Measurements from ENCODE around the gene TRRAP.
A peak's percentile ranks its signal among the peaks of the same experiment; 100 is the strongest.

The TRRAP gene

GRCh38 chr7:98902523-98902922 is 24.2 kb downstream of the TRRAP start:
- no peak for DNase-seq (ENCODE audit: low spot score)

DNA sequence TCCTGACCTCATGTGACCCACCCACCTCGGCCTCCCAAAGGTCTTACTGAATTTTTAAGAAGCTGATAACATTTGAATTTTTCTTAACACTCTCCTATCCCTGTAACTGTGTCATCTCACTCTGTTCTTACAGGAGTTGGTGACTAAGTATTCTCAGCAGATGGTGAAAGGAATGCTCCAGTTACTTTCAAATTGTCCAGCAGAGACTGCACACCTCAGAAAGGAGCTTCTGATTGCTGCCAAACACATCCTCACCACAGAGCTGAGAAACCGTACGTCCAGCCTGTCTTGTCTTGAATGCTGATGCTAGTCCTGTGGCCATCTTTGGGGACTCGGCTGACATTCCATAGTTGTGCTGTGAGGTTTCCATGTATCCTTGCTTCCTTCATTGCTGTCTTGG is 24.9 kb downstream of the TRRAP start:
- no peak for DNase-seq (ENCODE audit: low spot score)

DNA sequence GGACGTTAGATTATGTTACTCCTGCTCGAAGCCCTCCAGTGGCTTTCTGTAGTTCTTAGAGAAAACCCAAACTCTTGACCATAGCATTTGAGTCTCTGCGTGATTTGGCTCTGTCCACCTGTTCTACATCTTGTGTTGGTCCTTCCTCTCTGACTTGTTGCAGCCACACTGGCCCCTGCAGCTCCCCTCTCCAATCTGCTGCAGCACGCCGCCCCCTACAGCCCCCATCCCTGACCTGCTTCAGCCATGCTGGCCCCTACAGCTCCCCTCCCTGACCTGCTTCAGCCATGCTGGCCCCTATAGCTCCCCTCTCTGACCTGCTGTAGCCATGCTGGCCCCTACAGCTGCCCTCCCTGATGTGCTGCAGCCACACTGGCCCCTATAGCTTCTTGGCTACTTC is 29.2 kb downstream of the TRRAP start:
- DNase-seq (ENCODE audit: low spot score), result no peak

- no peak for DNase-seq (ENCODE audit: low spot score)
Observed at GRCh38 chr7:98908585-98908984, 30.3 kb downstream of the TRRAP start.

GRCh38 chr7:98909487-98909886 is 31.2 kb downstream of the TRRAP start:
- DNase-seq (ENCODE audit: low spot score), result no peak

DNA sequence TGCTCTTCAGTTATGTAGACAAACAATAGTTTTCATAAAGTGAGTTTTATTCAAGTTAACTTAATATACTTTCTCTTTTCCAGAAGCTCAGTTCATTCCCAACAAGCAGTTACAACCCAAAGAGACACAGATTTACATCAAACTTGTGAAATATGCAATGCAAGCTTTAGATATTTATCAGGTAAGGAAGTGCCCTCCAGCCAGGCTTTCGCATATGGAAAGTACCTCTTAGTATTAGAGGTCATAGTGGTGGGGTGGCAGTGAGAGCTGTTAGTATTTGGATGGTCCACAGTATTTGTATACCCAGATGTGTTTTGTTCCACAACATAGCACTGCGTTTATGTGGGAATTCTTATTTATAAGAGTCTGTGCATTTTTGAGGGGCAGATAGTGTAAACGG is 32.1 kb downstream of the TRRAP start:
- DNase-seq (ENCODE audit: low spot score), result no peak

DNA sequence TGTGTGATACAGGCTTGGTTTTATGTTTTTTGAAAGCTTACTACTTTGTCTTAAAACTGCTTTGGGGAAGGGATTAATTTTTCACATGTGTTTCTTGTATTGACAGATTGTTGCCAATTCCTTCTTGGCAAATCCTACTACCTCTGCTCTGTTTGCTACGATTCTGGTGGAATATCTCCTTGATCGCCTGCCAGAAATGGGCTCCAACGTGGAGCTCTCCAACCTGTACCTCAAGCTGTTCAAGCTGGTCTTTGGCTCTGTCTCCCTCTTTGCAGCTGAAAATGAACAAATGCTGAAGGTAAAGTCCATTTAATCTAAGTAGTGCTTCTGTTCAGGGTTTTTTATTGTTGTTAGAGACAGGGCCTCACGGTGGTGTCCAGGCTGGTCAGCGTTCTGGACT is 33.6 kb downstream of the TRRAP start:
- no peak for DNase-seq (ENCODE audit: low spot score)

GRCh38 chr7:98913026-98913425 is 34.7 kb downstream of the TRRAP start:
- no peak for DNase-seq (ENCODE audit: low spot score)

DNA sequence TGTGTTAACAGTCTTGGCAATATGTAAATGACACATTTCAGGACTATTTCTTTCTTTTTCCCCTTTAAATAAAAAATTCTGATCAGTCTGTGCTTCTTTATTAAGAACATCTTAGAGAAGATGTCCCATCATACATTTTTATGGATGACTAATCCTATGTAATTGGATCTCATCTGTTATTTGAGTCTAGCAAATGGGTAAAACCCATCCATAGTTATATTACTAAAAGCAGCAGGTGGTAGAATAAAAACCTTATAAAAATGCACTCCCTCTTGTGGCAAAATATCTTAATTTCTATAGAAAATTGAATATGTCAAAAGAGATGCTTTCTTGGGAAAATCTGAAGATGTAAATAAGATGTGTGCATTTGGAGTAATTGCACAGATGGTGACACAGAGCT is 35.3 kb downstream of the TRRAP start:
- no peak for DNase-seq (ENCODE audit: low spot score)

DNA sequence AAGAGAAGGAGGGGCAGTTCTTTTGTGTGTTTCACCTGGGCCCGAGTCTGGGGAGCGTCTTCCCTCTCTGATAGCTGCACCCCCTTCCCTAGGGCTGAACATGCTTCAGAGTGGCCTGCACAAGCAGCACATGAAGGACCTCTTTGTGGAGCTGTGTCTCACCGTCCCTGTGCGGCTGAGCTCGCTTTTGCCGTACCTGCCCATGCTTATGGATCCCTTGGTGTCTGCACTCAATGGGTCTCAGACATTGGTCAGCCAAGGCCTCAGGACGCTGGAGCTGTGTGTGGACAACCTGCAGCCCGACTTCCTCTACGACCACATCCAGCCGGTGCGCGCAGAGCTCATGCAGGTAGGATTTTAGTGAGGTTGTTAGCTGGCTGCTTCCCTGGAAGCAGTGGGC is 39.0 kb downstream of the TRRAP start:
- DNase-seq (ENCODE audit: low spot score), result no peak

DNA sequence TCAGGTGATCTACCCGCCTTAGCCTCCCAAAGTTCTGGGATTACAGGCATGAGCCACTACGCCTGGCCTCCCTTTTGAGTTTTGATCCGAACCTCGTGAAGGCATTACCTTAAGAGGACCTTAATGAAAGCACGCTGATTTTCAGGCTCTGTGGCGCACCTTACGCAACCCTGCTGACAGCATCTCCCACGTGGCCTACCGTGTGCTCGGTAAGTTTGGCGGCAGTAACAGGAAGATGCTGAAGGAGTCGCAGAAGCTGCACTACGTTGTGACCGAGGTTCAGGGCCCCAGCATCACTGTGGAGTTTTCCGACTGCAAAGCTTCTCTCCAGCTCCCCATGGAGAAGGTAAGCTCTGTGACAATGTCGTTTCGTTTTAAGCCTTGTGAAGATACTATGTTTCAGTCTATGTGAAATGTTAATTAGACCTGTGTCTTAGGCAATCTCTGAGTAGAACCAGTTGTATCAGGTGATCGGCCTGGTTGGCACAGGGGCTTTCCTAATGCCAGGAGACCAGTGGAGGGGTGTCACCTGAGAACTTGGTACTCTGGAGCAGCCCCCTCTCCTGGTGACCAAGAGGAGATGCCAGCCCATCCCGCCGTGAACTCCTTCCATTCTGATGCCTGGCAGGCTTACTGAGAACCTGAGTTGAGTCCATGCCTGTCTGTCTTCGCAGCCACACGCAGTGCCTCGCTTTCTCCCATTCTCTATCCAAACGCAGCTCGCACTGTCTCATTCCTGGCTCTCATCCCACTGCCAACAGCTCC is 43.5 kb downstream of the TRRAP start:
- DNase-seq (ENCODE audit: low spot score), result no peak

DNA sequence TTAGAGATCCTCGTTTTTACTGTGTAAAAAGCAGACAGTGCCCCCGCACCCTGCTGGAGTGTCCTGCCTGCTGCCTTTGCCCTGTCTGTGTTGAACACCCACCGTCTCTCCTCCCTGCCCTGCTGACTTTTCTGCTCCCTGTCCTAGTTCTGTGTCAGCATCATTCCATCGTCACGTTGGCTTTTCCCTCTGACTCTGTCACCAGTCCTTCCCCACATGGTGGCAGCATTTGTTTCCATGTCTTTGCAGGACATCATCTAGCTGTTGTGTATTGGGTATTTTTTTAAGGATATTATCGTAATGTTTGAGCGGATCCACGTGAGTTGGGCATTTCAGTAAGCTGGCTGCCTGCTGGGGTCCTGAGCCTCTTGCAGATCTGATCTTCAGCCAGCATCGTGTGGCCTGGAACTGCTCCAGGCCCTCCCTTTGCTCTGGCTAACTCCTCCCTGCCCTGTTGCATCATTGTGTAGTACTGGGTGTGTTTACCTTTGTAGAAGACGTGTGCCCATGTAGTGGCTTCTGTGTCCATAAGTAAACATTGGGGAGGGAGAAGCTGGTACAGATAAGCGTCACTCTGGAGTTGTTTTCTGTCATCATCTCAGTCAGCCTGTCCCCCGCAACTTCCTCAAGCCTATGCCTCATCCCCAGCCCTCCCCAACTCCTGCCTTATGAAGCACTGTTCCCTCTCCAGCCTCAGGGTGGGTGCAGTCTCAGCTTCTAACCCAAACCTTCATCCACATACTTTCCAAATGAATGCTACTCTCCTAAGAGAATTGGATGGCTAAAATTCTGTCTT is 44.3 kb downstream of the TRRAP start:
- peak; percentile 40 for DNase-seq (ENCODE audit: low spot score)

- no peak for DNase-seq (ENCODE audit: low spot score)
Observed at GRCh38 chr7:98923512-98923911, 45.2 kb downstream of the TRRAP start.

- no peak for DNase-seq (ENCODE audit: low spot score)
Observed at GRCh38 chr7:98927125-98927524, 48.8 kb downstream of the TRRAP start.

DNA sequence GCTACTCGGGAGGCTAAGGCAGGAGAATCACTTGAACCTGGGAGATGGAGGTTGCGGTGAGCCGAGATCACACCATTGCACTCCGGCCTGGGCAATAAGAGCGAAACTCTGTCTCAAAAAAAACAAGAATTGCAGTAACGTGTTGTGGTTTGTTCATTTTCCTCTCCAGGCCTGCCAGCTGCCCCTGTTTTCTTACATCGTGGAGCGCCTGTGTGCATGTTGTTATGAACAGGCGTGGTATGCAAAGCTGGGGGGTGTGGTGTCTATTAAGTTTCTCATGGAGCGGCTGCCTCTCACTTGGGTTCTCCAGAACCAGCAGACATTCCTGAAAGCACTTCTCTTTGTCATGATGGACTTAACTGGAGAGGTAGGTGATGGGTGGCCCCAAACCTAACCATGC is 52.1 kb downstream of the TRRAP start:
- DNase-seq (ENCODE audit: low spot score), result no peak

GRCh38 chr7:98930921-98931320 is 52.6 kb downstream of the TRRAP start:
- peak; percentile 53 for DNase-seq (ENCODE audit: low spot score)

DNA sequence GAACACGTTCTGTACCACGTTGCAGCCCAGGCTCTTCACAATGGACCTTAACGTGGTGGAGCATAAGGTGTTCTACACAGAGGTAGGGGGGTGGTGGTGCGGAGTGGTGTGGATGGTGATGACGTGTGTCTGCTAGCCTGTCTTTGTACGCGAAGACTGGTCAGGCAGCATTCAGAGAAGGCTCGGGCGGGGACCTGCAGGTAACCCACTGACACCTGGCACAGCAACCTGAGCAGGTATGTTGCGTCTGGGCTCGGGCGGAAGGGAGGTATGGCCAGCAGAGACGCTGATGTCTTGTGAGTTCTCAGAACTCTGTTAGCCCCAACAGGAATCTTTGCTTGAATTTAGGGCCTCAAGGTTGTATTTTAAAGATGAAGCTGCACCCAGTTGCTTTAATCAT is 55.0 kb downstream of the TRRAP start:
- DNase-seq (ENCODE audit: low spot score), result no peak

GRCh38 chr7:98934267-98934666 is 55.9 kb downstream of the TRRAP start:
- DNase-seq (ENCODE audit: low spot score), result no peak

DNA sequence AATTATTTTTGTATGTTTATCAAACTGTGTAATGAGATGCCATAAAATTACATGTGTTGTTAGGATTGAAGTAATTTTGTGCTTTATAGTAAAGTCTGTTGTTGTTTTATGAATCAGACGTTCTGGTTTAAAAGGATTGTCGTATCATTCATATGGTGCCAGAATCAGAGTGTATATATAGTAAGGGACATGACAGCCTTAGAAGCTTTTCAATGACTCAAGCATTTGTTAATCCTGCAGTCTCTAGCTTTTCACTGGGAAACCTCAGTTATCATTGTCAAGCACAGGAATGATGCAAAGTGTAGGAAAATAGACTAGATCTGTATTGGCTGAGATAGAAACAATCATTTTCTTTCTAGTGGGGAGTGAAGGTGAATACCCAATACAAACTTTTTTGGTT is 57.5 kb downstream of the TRRAP start:
- DNase-seq (ENCODE audit: low spot score), result no peak

GRCh38 chr7:98943336-98943735 is 65.0 kb downstream of the TRRAP start:
- no peak for DNase-seq (ENCODE audit: low spot score)

GRCh38 chr7:98944386-98944785 is 66.1 kb downstream of the TRRAP start:
- no peak for DNase-seq (ENCODE audit: low spot score)

- DNase-seq (ENCODE audit: low spot score), result no peak
Observed at GRCh38 chr7:98945852-98946251, 67.5 kb downstream of the TRRAP start.

GRCh38 chr7:98946389-98946788 is 68.1 kb downstream of the TRRAP start:
- no peak for DNase-seq (ENCODE audit: low spot score)
